GM21526 (cell line): ENCODE data around the gene DCLK3.

Experiments used
- ATAC-seq: cut with Tn5 transposase; IDR thresholded peaks from one replicate; pipeline ENCODE4 v1.9.1; 2021; ENCODE audit warnings: moderate library complexity; ENCODE audit not compliant: unreplicated experiment, low FRiP score

The DCLK3 gene

GRCh38 chr3:36763850-36764703 lies at the start of gene DCLK3:
Gene DCLK3, minus strand, starts transcription at chr3:36764553. Its CDS starts 290 bp downstream, at chr3:36764263.
- ATAC-seq: no peak

- no peak for ATAC-seq
These were observed 49.0 kb upstream of the DCLK3 start for GRCh38 chr3:36813305-36813704.

- ATAC-seq: no peak
These were observed 47.9 kb upstream of the DCLK3 start for GRCh38 chr3:36812240-36812639.

- no peak for ATAC-seq
These were observed 47.4 kb upstream of the DCLK3 start for GRCh38 chr3:36811768-36812167.

GRCh38 chr3:36804295-36805055 lies 40.1 kb upstream of the DCLK3 start:
- ATAC-seq: no peak

GRCh38 chr3:36803091-36803791 lies 38.9 kb upstream of the DCLK3 start:
- no peak for ATAC-seq

GRCh38 chr3:36800533-36801116 lies 36.3 kb upstream of the DCLK3 start:
- no peak for ATAC-seq

GRCh38 chr3:36796881-36797280 lies 32.5 kb upstream of the DCLK3 start:
- ATAC-seq: no peak

GRCh38 chr3:36796161-36796560 lies 31.8 kb upstream of the DCLK3 start:
- no peak for ATAC-seq

- no peak for ATAC-seq
These were observed 31.3 kb upstream of the DCLK3 start for GRCh38 chr3:36795622-36796021.

GRCh38 chr3:36792342-36792741 lies 28.0 kb upstream of the DCLK3 start:
- ATAC-seq: no peak

GRCh38 chr3:36790765-36791164 lies 26.4 kb upstream of the DCLK3 start:
- ATAC-seq: no peak

GRCh38 chr3:36786921-36787890 lies 22.9 kb upstream of the DCLK3 start:
- ATAC-seq: no peak

- no peak for ATAC-seq
These were observed 19.8 kb upstream of the DCLK3 start for GRCh38 chr3:36784138-36784635.

- no peak for ATAC-seq
These were observed 13.3 kb upstream of the DCLK3 start for GRCh38 chr3:36777424-36778218.

- ATAC-seq: no peak
These were observed 12.1 kb upstream of the DCLK3 start for GRCh38 chr3:36776436-36776835.

GRCh38 chr3:36774052-36774451 lies 9.7 kb upstream of the DCLK3 start:
- no peak for ATAC-seq

GRCh38 chr3:36771931-36772330 lies 7.6 kb upstream of the DCLK3 start:
- no peak for ATAC-seq

- ATAC-seq: no peak
These were observed 5.6 kb upstream of the DCLK3 start for GRCh38 chr3:36769926-36770325.
